GM18951 (cell line): ENCODE results near the gene PARG.
"Not testable (repeated sequence)": the region's sequence is repeated elsewhere in the genome, so short reads cannot be mapped to it uniquely, and the experiment has no call there.

ENCODE experiments used
- POLR2A ChIP-seq: IDR thresholded peaks from 4 replicates; pipeline ENCODE4 v1.6.1; 2011; ENCODE audit warnings: mild to moderate bottlenecking; ENCODE audit not compliant: insufficient read length, insufficient read depth; ENCODE audit errors: extremely low read depth
- in situ Hi-C: fragments of 300-500 bp; cut with MboI; formaldehyde crosslinking; loops from one replicate; pipeline ENCODE4 v1.12.0; 2022; ENCODE audit warnings: low sequenced_read_pairs, mixed read lengths, inconsistent platforms; ENCODE audit not compliant: unreplicated experiment

PARG gene

GRCh38 chr10:49908290-49909080 lies 33.3 kb downstream of the PARG start:
- in situ Hi-C loops: not testable (repeated sequence)

DNA sequence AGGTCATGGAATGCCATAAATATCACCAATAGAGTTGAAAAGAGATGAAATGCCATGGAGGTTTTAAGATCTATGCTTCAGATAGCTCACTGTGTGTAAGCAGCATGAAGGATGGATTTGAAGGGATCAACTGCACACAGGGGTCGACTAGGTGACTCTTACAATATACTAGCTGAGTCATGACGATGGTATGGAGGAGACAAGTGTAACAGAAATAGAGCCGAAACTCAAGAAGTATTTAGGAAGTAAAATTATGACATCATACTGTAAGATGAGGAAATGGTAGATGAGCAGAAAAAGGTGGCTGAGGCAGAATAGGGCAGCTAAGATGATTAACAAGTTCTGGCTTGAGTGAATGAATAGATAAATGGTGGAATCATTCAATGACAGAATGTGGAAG lies 38.0 kb downstream of the PARG start:
- in situ Hi-C loops: not testable (repeated sequence)

DNA sequence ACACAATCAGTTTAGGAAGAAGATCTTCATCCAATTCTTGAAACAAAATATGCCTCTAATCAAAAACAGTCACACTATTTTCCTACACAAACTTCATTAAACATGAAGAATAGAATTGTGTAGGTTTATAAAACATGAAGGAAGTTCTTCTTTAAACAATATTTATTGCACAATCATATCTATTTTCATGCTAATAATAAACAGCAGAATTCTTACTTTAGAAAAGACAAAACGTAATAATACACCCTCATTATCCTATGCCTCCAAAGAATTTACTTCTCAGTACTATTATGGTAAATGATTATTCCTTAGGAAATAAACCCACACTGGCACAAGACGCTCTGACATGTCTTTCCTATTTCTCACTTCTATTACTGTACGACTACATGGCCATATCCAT lies 41.4 kb downstream of the PARG start:
- in situ Hi-C loops: not testable (repeated sequence)

GRCh38 chr10:49899999-49900398 lies 41.8 kb downstream of the PARG start:
- in situ Hi-C loops: not testable (repeated sequence)

- in situ Hi-C loops: not testable (repeated sequence)
These were observed 51.8 kb downstream of the PARG start for GRCh38 chr10:49890025-49890424.

DNA sequence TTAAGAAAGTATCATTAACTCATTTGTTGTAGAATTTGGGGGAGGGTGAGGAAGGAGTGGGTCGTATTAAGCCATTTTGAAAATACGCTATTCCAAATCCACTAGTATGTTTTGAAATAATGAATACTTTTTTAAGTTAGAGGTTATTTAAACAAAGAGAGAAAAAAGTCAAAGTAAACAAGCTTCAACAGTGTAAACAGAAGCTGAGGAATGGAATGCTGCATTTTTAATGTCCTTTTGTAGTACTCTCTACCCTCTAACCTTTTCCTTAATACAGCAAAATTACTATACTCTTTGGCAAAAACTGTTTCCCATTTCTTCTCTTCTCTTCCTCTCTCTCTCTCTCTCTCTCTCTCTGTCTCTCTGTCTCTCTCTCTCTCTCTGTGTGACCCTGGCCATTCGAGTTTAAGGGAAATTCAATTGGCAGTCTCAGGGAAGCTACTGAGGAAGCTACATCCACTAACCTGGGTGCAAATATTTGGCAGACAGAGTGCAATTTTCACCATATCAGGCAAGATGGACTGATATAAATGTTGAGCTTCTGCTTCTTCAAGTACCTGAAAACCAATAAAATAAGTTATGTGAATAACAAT lies 57.0 kb downstream of the PARG start:
- in situ Hi-C loops: not testable (repeated sequence)

DNA sequence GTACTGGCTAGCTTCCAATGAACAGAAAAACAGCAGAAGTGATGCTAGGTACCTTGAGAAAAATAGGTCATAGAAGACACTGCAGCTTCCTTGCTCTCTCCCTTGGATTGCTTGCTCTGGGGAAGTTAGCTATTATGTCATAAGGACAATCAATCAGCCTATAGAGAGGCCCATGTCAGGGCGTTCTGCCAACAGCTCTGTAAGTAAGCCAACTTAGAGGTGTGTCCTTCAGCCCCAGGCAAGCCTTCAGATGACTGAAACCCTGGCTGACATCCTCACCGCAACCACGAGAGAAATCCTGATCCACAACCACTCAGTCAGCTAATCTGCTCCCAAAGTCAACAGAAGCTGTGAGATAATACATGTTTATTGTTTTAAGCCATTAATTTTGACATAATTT lies 58.0 kb downstream of the PARG start:
- in situ Hi-C loops: not testable (repeated sequence)

DNA sequence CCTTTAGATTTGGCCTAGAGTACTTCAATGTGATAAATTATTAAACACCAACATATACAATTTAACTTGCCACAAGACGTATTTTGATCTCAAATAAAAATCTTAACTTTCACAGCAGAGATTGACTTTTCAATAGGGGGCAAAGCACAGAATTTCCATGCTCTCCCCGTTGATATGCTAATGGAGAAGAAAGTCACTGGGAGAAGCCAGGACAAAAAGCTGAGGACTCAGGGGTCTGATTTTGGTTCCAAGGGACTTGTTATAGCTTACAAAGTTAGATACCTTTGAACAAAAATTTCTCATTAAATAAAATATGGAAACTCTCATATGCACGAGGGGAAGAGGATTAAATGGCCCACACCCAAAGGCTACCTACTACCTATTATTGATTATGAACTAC lies 59.5 kb downstream of the PARG start:
- in situ Hi-C loops: not testable (repeated sequence)

DNA sequence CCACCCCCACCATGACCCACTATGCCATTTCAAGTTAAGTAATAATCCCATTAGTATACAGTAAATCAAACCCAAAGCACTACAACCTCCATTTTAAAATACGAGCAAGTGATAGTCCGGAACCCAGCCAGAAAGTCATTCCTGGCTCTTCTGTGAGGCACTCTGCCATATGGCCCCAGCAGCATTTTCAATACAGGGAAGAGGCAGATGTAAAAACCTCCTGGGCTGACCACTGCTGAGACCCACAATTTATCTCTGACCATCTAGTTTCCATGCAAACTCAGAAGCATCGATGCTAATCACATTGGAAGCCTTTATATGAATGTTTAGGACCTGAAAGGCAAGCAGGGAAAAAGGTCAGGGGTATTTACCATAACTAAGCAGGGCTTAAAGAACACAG lies 69.1 kb downstream of the PARG start:
- in situ Hi-C loops: not testable (repeated sequence)

DNA sequence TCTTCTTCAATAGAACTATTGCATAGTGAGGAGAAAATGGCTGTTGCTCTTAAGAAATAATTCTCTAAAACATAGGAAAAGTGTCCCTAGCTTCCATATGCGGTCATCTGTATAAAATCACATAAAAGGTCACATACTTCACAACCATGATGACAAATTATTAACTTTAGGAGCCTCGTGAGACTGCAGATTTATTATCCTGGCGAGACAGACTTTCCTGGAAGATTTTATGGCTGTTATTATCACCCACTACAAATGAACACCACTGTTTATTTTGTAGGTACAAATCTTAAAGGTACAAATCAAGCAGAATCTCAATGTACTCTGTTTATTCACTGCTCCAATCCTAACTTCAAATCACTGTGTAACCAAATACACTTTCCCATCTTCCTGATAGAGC lies 70.4 kb downstream of the PARG start:
- in situ Hi-C loops: not testable (repeated sequence)

DNA sequence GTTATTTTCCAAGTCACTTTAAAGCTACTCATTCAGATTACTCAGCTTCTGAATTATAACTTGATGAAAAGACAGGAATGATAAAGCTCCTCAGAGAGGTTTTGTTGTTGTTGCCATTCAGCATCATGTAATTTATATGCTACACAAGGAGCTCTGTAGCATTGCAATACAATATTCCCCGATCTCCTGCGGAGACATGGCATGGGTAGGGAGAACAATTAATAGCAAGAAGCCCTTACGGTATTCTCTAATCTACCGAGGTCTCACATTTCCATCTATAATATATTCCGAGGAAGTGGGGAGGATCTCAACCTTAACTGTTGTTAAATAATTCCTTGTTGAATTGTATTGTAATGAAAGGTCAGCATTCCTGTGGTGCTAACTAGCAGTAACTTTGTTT lies 81.9 kb downstream of the PARG start:
- in situ Hi-C loops: not testable (repeated sequence)

DNA sequence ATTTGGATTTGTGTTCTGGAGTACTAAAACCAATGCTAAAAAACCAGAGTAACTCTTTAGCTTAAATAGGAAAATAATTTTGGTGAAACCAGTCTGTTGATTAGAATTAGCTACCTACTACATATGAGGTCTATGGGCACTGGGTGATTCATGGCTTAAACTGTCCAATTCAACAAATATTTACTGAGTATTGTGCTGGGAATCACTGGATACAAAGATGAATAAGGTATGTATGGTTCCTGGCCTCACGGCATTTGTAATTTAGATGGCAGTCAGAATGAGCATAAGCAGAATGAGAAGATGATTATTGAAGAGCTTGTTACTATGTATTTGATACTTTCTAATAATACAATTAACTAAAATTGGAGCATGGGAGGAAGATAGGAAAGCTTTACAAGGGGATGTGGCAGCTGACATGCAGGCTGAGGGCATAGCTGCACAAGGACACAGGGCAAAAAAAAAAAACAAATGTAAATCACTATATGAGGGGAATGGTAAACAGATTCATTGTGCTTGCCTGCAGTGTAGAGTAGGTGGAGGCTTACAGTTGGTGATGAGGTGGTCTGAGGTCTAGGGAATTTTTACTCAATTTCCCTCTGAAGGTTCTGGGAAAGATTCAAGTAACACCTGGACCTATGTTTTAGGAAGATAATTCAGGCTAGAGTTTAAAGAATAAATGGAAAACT lies 83.0 kb downstream of the PARG start:
- in situ Hi-C loops: not testable (repeated sequence)

DNA sequence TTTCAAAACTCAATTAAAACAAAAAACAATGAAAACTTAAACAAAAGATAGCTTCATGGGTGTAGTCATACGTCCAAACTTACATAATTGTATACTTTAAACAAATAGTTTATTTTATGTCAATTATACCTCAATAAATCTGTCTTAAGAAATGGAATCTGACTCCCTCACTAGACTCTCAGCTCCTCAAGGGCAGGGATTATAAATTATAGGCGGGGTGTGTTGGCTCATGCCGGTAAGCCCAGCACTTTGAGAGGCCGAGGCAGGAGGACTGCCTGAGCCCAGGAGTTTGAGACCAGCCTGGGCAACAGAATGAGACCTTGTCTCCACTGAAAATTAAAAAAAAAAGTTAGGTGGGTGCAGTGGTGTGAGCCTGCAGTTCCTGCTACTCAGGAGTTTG lies 92.3 kb downstream of the PARG start:
- in situ Hi-C loops: not testable (repeated sequence)

DNA sequence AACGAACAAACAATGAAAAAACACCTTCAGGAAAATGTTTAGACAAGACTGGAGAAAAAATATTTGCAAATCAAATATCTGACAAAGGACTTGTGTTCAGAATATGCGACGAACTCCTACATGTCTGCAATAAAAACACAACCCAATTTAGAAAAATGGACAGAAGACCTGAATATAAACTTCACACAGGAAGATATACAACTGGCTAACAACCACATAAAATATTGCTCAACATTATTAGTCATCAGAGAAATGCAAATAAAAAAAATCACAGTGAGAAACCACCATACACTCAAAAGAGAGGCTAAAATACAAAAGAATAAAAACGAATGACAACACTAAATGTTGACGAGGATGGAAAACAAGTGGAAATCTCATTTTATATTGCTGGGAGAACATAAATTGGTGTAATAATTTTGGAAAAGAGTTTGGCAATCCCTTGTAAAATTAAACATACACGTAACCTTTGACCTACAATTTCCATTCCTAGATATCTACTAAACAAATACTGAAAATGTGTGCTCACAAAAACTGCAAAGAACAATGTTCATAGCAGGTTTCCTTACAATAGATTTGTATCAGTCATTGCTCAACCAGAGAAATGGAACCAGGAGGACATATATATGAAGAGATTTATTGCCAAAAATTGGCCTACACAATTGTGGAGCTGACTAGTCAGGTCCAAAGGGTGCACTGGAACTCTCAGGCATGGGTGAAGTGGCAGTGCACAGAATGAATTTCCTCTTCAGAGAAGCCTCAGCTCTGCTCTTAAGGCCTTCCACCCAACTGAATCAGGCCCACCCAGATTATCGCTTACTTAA lies 96.8 kb downstream of the PARG start:
- in situ Hi-C loops: no loop called here
- no peak for TF ChIP-seq POLR2A

DNA sequence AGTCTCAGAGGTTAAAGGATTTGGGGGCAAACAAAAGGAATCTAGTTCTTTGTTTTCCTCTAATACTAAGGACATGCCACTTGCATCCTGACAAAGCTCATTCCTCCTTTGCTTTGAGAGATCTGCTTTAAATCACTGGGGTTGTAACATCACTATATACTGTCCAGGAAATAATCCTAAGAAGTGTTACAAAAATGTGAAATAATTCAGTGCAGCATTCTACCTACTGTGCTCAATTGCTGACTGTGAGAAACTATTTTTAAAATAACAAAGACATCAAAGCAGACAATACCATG lies 99.5 kb downstream of the PARG start:
- in situ Hi-C loops: not testable (repeated sequence)
